ENCODE measurements around the gene FAM193A. TPM values are rescaled to one million over a fixed set of nuclear protein-coding genes. Genes with fewer than 3 reads are reported as not detected.

FAM193A gene
- total RNA-seq, 8 experiments from 2014 or later, result 9.1 to 38.2 (median 18.6) TPM

GRCh38 chr4:2700031-2700430 lies 163.6 kb downstream of the FAM193A start:
- H3K27ac ChIP-seq, result no peak overlapping the region
- WGBS, 10 experiments, result 65 to 100% (median 83%) methylated on average over 1 to 7 of the region's 8 CpGs; no CpG with 5 or more reads in 2 of the 10 experiments
- no peaks in the 10 kb centered on the region for H3K4me1 ChIP-seq (replicated peaks in 1 of 2)
- H3K4me3 ChIP-seq, result no peak overlapping the region
- in situ Hi-C loops (cut with MboI; ENCODE audit: low pct_unique_long_range_greater_than_20kb in 2 of 9, low sequenced_read_pairs in 9 of 9, unreplicated experiment in 9 of 9), result no loop called here
- no peak for ATAC-seq (replicated peaks in 6 of 8)

- ATAC-seq (replicated peaks in 6 of 8), result no peak
- WGBS, 10 experiments, result 92 to 100% (median 100%) methylated on average over 1 to 5 of the region's 8 CpGs; no CpG with 5 or more reads in 3 of the 10 experiments
- Histone ChIP-seq H3K4me1 (replicated peaks in 1 of 2) (no peaks in the 10 kb centered on the region), H3K27ac (no peak overlapping the region), H3K4me3 (no peak overlapping the region)
- in situ Hi-C loops (cut with MboI; ENCODE audit: low pct_unique_long_range_greater_than_20kb in 2 of 9, low sequenced_read_pairs in 9 of 9, unreplicated experiment in 9 of 9), result no loop called here
Measured at GRCh38 chr4:2702361-2702760, 165.9 kb downstream of the FAM193A start.

- no peaks in the 10 kb centered on the region for H3K4me1 ChIP-seq (replicated peaks in 1 of 2)
- ATAC-seq (replicated peaks in 6 of 8), result no peak
- in situ Hi-C loops (cut with MboI; ENCODE audit: low pct_unique_long_range_greater_than_20kb in 2 of 9, low sequenced_read_pairs in 9 of 9, unreplicated experiment in 9 of 9), result no loop called here
- no peak overlapping the region for H3K27ac ChIP-seq
- WGBS, 10 experiments, result 80 to 100% (median 87%) methylated on average over 3 to 7 of the region's 7 CpGs
- H3K4me3 ChIP-seq, result no peak overlapping the region
Measured at GRCh38 chr4:2702770-2703169, 166.3 kb downstream of the FAM193A start.

- WGBS, 10 experiments, result 77 to 100% (median 84%) methylated on average over 1 to 9 of the region's 9 CpGs
- H3K4me3 ChIP-seq, result no peak overlapping the region
- no peak overlapping the region for H3K27ac ChIP-seq
- ATAC-seq (replicated peaks in 6 of 8), result peak in 1 of 8 experiments; percentile 27
- H3K4me1 ChIP-seq (replicated peaks in 1 of 2), result no peaks in the 10 kb centered on the region
- in situ Hi-C loops (cut with MboI; ENCODE audit: low pct_unique_long_range_greater_than_20kb in 2 of 9, low sequenced_read_pairs in 9 of 9, unreplicated experiment in 9 of 9), result no loop called here
Measured at GRCh38 chr4:2712261-2712842, 175.9 kb downstream of the FAM193A start.

GRCh38 chr4:2713337-2713736 lies 176.9 kb downstream of the FAM193A start:
- Histone ChIP-seq H3K4me1 (replicated peaks in 1 of 2) (no peaks in the 10 kb centered on the region), H3K4me3 (no peak overlapping the region), H3K27ac (no peak overlapping the region)
- ATAC-seq (replicated peaks in 6 of 8), result no peak
- 80 to 100% (median 100%) methylated on average over 1 to 4 of the region's 5 CpGs; no CpG with 5 or more reads in 4 of the 10 experiments for WGBS, 10 experiments
- in situ Hi-C loops (cut with MboI; ENCODE audit: low pct_unique_long_range_greater_than_20kb in 2 of 9, low sequenced_read_pairs in 9 of 9, unreplicated experiment in 9 of 9), result no loop called here

- 33 to 98% (median 91%) methylated on average over 1 to 7 of the region's 10 CpGs; no CpG with 5 or more reads in 2 of the 10 experiments for WGBS, 10 experiments
- no peak overlapping the region for H3K27ac ChIP-seq
- H3K4me1 ChIP-seq (replicated peaks in 1 of 2), result no peaks in the 10 kb centered on the region
- no peak overlapping the region for H3K4me3 ChIP-seq
- in situ Hi-C loops (cut with MboI; ENCODE audit: low pct_unique_long_range_greater_than_20kb in 2 of 9, low sequenced_read_pairs in 9 of 9, unreplicated experiment in 9 of 9), result no loop called here
- peak in 2 of 8 experiments; percentile 67 to 82 for ATAC-seq (replicated peaks in 6 of 8)
Measured at GRCh38 chr4:2714061-2714770, 177.8 kb downstream of the FAM193A start.

- in situ Hi-C loops (cut with MboI; ENCODE audit: low pct_unique_long_range_greater_than_20kb in 2 of 9, low sequenced_read_pairs in 9 of 9, unreplicated experiment in 9 of 9), result no loop called here
- no peak overlapping the region for H3K27ac ChIP-seq
- 80 to 100% (median 100%) methylated on average over 1 to 3 of the region's 4 CpGs; no CpG with 5 or more reads in 1 of the 10 experiments for WGBS, 10 experiments
- ATAC-seq (replicated peaks in 6 of 8), result no peak
- no peaks in the 10 kb centered on the region for H3K4me1 ChIP-seq (replicated peaks in 1 of 2)
- H3K4me3 ChIP-seq, result no peak overlapping the region
Measured at GRCh38 chr4:2714918-2715317, 178.5 kb downstream of the FAM193A start.

- WGBS, 10 experiments, result 48 to 100% (median 67%) methylated on average over 1 to 4 of the region's 5 CpGs; no CpG with 5 or more reads in 5 of the 10 experiments
- in situ Hi-C loops (cut with MboI; ENCODE audit: low pct_unique_long_range_greater_than_20kb in 2 of 9, low sequenced_read_pairs in 9 of 9, unreplicated experiment in 9 of 9), result no loop called here
- Histone ChIP-seq H3K4me3 (no peak overlapping the region), H3K4me1 (replicated peaks in 1 of 2) (no peaks in the 10 kb centered on the region), H3K27ac (no peak overlapping the region)
- no peak for ATAC-seq (replicated peaks in 6 of 8)
Measured at GRCh38 chr4:2715426-2715825, 179.0 kb downstream of the FAM193A start.

- in situ Hi-C loops (cut with MboI; ENCODE audit: low pct_unique_long_range_greater_than_20kb in 2 of 9, low sequenced_read_pairs in 9 of 9, unreplicated experiment in 9 of 9), result no loop called here
- ATAC-seq (replicated peaks in 6 of 8), result no peak
- no peak overlapping the region for H3K4me3 ChIP-seq
- WGBS, 10 experiments, result 80 to 100% (median 98%) methylated on average over 1 to 5 of the region's 8 CpGs; no CpG with 5 or more reads in 4 of the 10 experiments
- no peak overlapping the region for H3K27ac ChIP-seq
- no peaks in the 10 kb centered on the region for H3K4me1 ChIP-seq (replicated peaks in 1 of 2)
Measured at GRCh38 chr4:2716236-2716635, 179.8 kb downstream of the FAM193A start.

- no peak for ATAC-seq (replicated peaks in 6 of 8)
- in situ Hi-C loops (cut with MboI; ENCODE audit: low pct_unique_long_range_greater_than_20kb in 2 of 9, low sequenced_read_pairs in 9 of 9, unreplicated experiment in 9 of 9), result no loop called here
- 40 to 100% (median 95%) methylated on average over 1 to 11 of the region's 11 CpGs; no CpG with 5 or more reads in 3 of the 10 experiments for WGBS, 10 experiments
- H3K4me3 ChIP-seq, result no peak overlapping the region
- no peaks in the 10 kb centered on the region for H3K4me1 ChIP-seq (replicated peaks in 1 of 2)
- H3K27ac ChIP-seq, result no peak overlapping the region
Measured at GRCh38 chr4:2721586-2721985, 185.1 kb downstream of the FAM193A start.

GRCh38 chr4:2722033-2722432 lies 185.6 kb downstream of the FAM193A start:
- in situ Hi-C loops (cut with MboI; ENCODE audit: low pct_unique_long_range_greater_than_20kb in 2 of 9, low sequenced_read_pairs in 9 of 9, unreplicated experiment in 9 of 9), result no loop called here
- 100% methylated on average over 3 of the region's 9 CpGs; no CpG with 5 or more reads in 8 of the 10 experiments for WGBS, 10 experiments
- H3K4me1 ChIP-seq (replicated peaks in 1 of 2), result no peaks in the 10 kb centered on the region
- H3K4me3 ChIP-seq, result no peak overlapping the region
- H3K27ac ChIP-seq, result no peak overlapping the region
- ATAC-seq (replicated peaks in 6 of 8), result no peak

- Histone ChIP-seq H3K27ac (no peak overlapping the region), H3K4me3 (no peak overlapping the region), H3K4me1 (replicated peaks in 1 of 2) (no peaks in the 10 kb centered on the region)
- 80 to 100% (median 89%) methylated on average over 1 to 3 of the region's 3 CpGs; no CpG with 5 or more reads in 3 of the 10 experiments for WGBS, 10 experiments
- in situ Hi-C loops (cut with MboI; ENCODE audit: low pct_unique_long_range_greater_than_20kb in 2 of 9, low sequenced_read_pairs in 9 of 9, unreplicated experiment in 9 of 9), result no loop called here
- no peak for ATAC-seq (replicated peaks in 6 of 8)
Measured at GRCh38 chr4:2723751-2724150, 187.3 kb downstream of the FAM193A start.

GRCh38 chr4:2725380-2725779 lies 188.9 kb downstream of the FAM193A start:
- Histone ChIP-seq H3K27ac (no peak overlapping the region), H3K4me1 (replicated peaks in 1 of 2) (no peaks in the 10 kb centered on the region), H3K4me3 (no peak overlapping the region)
- in situ Hi-C loops (cut with MboI; ENCODE audit: low pct_unique_long_range_greater_than_20kb in 2 of 9, low sequenced_read_pairs in 9 of 9, unreplicated experiment in 9 of 9), result no loop called here
- ATAC-seq (replicated peaks in 6 of 8), result no peak
- WGBS, 10 experiments, result 57 to 100% (median 97%) methylated on average over 1 to 4 of the region's 4 CpGs; no CpG with 5 or more reads in 2 of the 10 experiments
